ENCODE data around the gene KLHL26.

Gene KLHL26

DNA sequence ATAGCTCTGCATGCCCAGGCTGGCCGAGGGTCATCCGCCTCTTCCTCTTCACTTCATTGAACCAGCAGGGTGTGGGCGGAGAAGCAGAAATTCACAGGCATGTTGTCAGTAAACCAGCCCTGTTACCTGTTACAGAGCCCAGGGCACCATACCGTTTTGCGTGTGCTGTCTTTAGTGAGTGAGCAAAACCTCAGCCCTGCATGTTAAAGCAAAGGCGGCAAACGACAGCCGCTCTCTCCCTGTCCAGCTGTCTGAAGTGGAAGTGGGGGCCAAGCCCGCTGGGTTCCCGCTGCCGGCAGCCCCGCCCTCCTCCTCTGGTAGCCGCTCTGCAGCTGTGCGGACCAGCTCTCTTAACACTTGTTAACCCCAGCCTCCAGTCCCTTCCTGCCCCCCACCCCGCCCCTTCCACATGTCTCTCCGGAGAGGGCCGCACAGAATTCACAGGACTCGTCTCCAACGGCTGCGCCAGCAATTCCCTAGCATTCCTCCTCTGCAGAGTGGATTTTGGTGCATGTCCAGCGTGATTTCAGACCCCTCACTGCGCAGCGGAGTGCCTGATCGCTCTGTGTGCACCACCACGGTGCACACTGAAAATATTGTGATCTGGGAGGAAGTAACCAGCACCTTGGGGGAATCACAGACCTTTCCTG, 12.7 kb downstream of the KLHL26 start:
- peak; percentile 27 for DNase-seq

DNA sequence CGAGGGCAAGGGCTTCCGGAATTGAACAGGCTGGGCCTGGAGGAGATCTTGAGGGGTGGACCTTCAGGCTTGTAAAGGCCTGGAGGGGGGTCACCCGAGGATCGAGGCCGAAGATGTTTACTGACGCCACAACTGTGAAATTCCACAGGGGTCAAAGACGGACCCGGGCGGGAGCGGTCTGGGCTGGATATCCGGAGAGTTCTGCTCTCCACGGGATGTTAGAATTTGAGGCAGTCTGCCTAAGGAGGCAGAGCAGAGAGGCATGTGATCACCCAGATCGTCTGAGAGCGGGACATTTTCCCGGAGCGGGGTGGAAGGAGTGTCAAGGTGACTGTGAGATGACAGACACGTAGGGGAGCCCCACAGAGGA, 13.2 kb downstream of the KLHL26 start:
- DNase-seq = no peak

GRCh38 chr19:18650468-18651041, 13.7 kb downstream of the KLHL26 start:
- DNase-seq = peak; percentile 52

DNA sequence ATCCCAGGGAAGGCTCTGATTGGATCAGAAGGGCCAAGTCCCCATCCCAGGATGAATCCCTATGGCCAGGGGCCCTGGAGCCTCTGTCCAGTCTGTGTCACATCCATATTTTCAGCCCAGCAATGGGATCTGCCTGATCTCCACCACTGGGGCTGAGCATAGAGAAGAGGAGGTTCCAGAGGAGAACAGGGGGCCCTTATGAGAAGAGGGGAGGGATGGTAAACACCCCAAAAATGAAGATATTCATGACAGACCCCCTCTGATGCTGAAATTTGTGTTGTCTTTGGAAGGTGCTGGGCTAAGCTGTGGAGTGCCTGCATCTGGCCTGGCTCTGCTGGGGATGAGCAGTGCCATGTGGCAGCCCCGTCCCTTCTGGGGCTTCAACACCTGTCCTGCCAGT, 14.5 kb downstream of the KLHL26 start:
- DNase-seq = no peak

GRCh38 chr19:18651733-18652132, 14.9 kb downstream of the KLHL26 start:
- no peak for DNase-seq

GRCh38 chr19:18653853-18654252, 17.0 kb downstream of the KLHL26 start:
- DNase-seq = no peak

DNA sequence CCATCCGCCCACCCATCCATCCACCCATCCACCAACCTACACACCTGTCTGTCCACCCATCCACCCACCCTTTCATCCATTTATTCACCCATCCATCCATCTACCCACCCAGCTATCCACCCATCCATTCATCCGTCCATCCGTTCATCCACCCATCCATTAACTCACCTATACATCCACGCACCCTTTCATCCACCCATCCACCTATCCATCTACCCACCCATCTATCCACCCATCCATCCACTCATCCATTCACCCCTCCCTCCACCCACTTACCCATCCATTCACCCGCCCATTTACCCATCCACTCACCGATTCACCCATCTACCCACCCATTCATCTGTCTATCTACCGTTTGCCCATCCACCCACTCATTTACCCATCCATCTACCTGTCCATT, 17.6 kb downstream of the KLHL26 start:
- no peak for DNase-seq

- no peak for DNase-seq
These were observed 18.5 kb downstream of the KLHL26 start for GRCh38 chr19:18655173-18655844.

DNA sequence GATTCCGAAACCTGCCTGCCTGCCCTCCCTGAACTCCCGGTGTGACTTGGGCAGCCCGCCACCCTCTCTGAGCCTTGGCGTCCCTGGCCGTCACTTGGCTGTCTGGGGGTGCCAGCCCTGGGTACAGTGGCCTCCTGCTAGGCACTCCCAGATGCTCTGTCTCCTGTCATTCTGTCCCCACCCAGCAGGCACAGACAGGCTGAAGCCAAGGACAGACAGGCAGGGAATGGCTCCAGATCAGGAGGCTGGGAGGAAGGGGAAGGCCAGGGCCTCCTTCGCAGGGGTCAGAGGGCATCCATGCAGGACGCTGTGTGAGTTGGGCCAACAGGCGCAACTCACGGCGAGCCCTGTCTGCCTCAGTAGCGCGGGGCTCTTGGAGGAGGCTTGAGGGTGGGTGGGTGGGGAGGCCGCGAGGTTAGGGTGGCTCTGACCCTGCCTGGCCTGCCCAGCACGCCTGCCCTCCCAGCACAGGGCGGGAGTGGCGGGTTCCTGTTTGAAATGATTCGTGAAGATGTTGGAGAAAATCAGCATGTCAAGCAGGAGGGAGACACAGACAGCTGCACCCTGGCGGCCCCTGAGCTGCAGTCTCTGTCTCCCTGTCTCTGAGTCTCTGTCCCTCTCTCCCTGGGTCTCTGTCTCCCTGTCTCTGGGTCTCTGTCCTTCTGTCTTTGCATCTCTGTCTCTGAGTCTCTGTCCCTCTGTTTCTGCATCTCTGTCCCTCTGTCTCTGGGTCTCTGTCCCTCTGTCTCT, 19.7 kb downstream of the KLHL26 start:
- no peak for DNase-seq

GRCh38 chr19:18657590-18658365, 20.9 kb downstream of the KLHL26 start:
- DNase-seq = no peak

DNA sequence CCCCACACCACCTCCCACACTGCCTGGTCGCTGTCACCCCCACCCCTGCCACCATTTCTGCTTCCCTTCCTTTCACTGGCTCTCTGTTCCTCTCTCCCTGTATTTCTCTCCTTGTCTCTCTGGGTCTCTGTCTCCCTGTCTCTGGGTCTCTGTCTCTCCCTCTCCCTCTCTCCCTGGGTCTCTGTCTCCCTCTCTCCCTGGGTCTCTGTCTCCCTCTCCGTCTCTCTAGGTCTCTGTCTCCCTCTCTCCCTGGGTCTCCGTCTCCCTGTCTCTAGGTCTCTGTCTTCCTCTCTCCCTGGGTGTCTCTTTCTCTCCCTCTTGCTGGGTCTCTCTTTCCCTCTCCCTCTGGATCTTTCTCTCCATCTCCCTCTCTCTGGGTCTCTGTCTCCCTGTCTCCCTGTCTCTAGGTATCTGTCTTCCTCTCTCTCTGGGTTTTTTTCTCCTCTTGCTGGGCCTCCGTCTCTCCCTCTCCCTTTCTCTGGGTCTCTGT, 21.6 kb downstream of the KLHL26 start:
- DNase-seq = no peak

DNA sequence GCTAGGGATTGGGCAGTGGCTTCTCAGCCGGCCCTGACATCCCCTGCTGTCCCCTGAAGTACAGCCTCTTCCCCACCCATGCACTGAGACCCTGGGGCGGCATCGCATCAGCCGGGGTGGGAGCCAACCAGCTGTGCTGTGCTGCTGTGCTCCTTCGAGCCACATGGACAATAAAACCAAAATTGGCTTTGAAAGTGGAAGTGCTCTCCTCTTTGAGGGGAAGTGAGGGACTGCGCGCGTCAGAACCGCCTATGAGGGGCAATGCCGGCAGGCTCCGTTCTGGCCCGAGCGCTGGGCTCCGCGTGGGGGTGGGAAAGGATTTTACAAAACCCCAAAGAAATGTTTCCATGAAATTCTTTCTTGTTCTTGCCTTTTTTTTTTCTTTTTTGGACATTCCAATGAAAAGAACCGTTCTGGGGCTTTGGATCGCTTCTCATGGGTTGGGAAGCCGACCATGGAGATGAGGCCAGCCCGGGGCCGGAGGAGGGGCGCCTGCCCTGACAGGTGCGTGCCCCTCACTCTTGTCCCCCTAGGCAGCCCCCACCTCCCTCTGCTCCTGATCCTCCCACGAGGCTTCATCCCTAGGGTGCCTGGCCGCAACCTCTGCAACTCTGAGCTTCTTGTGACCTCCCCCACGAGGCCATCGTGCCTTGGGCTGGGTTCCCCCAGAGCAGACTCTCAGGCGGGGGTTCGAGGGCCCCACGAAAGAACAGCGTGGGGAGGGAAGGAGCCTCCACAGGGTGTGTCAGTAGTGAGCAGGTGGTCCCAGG, 22.6 kb downstream of the KLHL26 start:
- no peak for DNase-seq

DNA sequence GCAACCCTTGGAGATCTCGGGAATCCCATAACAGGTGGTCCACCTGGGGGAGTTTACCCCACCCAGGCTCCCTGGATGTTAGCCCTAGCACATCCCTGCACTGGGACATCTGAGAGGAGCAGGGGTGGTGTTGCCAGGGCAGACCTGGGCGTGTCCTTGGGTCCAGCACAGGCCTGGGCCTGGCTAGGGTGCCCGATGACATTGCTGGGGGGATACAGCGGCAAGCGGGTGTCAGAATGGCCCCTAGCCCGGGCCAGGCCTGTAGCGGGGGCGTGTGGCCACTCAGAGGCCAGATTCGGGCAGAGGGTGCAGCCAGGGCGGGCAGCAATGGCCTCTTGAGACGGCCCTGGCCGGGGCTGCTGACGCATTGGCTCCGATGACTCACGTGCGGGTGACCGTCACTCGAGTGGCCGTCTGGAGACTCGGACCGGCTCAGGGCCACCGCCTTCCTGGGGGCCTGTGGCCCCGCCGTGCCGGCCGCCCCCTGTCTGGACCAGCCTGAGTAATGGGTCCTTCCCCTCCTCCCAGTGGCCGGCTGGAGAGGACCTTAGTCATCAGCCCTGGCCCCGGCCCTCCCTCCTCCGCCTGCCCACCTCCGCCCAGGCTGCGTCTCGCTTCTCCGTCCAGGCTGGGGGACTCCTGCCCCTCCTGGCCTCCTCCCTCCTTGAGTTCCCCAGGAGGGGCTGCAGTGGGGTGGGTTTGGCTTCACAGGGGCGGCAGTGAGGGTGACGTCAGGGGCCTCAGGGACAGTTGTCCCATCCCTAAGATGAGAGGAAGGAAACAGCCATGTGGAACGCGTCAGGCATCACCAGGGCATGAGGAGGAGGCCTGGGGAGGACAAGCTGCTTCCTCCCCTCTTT, 23.5 kb downstream of the KLHL26 start:
- no peak for DNase-seq

- DNase-seq = no peak
These were observed 24.3 kb downstream of the KLHL26 start for GRCh38 chr19:18660939-18661670.

- no peak for DNase-seq
These were observed 26.3 kb downstream of the KLHL26 start for GRCh38 chr19:18662972-18663732.

GRCh38 chr19:18663940-18664530, 27.2 kb downstream of the KLHL26 start:
- DNase-seq = no peak

DNA sequence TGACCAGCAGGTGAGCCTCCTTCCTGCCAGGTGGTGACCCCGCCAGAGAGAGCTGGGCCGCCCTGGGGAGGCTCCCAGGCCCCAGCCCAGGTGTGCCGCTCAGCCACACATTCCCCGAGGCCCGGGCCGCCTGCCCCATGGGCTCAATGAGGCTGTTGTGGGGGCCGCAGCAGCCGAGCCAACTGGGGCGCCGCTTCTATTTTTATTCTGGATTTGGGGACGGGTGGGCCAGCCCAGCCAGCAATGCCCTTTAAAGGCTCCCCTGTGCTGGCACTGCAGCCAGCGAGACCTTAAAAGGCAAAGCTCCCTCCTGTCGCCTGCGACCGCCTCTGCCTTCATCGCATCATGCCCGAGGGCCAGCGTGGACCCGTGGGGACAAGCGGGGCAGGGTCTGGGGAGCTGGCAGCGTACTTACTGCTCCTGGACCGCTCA, 29.0 kb downstream of the KLHL26 start:
- no peak for DNase-seq

- DNase-seq = no peak
These were observed 29.5 kb downstream of the KLHL26 start for GRCh38 chr19:18666317-18666716.

GRCh38 chr19:18666784-18667183, 30.0 kb downstream of the KLHL26 start:
- DNase-seq = no peak
